Tibial nerve (tissue), 4 donors: ENCODE results near the gene PTPN3.

Experiments
- CTCF ChIP-seq, 5 experiments: fragments of 200-600 bp in 3 of 5; fragments of 450-650 bp in 2 of 5; sonication (generic) in 3 of 5; IDR thresholded peaks; one replicate each; pipeline ENCODE4 v1.5.1; 2016 to 2019; ENCODE audit warnings: antibody characterized with exemption in 5 of 5, mild to moderate bottlenecking in 3 of 5, moderate library complexity in 2 of 5
- EP300 ChIP-seq, 2 donors: sonication (generic); formaldehyde crosslinking; IDR thresholded peaks; one replicate each; pipeline ENCODE4 v1.6.1; 2017; ENCODE audit warnings: antibody characterized with exemption in 2 of 2, mild to moderate bottlenecking in 1 of 2

- TF ChIP-seq CTCF (IDR thresholded peaks at IDR 0.05) (no peak), EP300 (IDR thresholded peaks at IDR 0.05) (no peak)
Observed at GRCh38 chr9:109468927-109469326, 29.2 kb downstream of the PTPN3 start.
